HG02970 (cell line): Measurements from ENCODE around the gene SLC22A14.
"Not testable (repeated sequence)": the region's sequence is repeated elsewhere in the genome, so short reads cannot be mapped to it uniquely, and the experiment has no call there.

Source experiments
- ATAC-seq: cut with Tn5 transposase; IDR thresholded peaks from one replicate; pipeline ENCODE4 v1.9.1; 2021; ENCODE audit warnings: mild to moderate bottlenecking, moderate library complexity, moderate number of reproducible peaks; ENCODE audit not compliant: unreplicated experiment, low FRiP score

SLC22A14 gene

DNA sequence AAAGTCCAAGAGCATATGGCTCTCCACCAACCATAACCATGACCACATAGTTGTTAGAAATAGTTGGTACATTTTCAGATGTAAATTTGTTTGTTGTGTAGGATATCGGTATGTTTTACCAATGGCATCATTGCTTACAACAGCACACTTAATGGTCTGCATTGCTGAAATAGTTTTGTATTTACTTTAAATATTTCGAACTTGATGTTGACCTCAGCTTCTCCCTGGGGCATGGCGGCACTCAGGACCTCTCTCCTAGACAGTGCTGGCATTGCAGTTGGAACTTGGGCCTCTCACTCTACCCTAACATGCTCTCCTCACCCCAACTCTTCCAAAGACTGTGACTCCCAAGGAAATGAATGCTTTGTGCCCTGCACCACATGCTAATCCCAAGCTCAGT is 11.5 kb upstream of the SLC22A14 start:
- ATAC-seq, result no peak

DNA sequence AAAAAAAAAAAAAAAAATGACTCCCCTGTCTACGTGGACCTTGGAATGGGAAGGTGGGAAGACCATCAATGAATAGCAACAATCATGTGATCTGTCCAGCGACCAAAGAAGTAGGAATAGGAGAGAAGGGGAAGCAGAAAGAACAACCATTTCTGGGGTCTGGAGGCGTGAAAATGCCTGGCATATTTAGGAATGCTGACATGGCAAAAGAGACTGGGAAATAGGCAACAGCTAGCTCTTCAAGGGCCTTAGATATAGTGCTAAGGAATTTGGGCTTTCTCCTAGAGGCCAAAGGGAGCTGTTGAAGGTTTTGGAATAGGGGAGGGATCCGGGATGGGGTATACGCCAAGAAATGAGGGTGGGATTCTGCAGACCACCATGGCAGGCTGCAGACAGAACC is 10.5 kb upstream of the SLC22A14 start:
- ATAC-seq, result no peak

DNA sequence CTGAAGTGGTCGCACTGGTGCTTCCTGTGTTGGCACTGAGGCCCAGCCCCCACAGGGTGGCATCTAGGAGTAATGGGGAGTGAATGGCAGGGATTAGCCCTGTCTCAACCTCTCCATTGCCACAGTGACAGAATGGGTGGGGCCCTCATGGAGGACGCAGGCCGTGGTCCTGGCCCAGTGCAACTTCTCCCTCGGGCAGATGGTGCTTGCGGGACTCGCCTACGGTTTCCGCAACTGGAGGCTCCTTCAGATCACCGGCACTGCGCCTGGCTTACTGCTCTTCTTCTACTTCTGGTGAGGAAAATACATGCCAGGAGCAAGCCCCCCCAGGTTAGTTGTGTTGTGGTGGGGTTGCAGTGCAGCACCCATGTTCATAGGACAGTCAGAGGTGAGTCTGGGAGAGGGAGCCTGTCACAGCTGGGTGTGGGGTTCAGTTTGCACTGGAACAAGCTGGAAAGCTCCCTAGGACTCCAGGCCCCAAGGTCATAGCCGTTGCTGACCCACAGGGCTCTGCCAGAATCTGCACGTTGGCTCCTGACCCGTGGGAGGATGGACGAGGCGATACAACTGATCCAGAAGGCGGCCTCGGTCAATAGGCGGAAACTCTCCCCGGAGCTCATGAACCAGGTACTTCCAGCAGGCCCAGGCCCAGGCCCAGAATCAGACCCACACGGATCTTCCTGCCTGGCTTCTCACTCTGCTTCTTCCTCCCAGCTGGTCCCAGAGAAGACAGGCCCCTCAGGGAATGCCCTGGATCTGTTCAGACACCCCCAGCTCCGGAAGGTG is 7.0 kb upstream of the SLC22A14 start:
- no peak for ATAC-seq

DNA sequence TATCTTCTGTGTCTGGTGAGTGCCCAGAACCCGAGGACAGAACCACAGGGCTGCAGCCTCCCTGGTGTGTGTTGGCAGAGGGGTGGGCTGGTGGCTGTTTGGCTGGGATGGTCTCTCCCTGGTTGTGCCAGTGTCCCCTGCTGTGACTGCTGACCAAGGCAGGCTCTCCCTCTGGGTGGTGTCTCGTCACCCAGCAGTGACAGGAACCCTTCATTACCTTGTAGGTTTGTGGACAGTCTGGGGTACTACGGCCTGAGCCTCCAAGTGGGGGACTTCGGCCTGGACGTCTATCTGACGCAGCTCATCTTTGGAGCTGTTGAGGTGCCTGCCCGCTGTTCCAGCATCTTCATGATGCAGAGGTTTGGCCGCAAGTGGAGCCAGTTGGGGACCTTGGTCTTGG is 6.4 kb upstream of the SLC22A14 start:
- no peak for ATAC-seq

DNA sequence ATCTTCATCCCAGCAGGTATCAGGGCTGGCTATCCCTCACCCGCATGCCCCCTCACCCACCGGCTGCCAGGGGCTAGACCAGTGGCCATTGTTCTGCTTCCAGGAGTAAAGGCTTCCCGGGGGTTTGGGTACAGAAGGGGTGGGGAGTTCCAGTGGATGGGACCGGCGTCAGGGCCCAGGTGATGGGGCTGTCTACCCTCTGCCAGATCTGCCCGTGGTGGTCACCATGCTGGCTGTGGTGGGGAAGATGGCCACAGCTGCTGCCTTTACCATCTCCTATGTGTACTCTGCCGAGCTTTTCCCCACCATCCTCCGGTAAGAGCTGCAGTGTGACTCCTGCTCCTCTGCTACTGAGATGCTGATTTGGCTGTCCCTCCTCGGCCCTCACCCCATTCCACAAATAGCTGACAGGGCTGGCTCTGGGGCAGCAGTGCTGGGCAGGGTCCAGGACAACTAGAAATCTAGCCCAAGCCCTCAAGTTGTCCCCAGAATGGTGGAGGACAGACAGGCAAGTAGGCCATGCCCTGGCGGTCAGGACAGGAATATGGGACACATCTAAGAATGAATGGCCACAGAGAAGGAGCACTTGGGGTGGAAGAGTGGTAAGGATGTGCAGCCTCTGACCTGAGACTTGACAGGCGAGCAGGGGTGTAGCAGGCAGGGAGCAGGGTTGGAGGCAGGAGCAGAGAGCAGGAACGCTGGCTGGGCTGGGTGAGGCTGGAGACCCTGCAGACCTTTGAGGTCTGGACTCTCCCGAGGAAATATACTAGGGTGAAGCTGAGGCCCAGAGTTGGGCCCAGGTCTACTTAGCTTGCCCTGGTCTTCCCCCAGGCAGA is 5.8 kb upstream of the SLC22A14 start:
- no peak for ATAC-seq

DNA sequence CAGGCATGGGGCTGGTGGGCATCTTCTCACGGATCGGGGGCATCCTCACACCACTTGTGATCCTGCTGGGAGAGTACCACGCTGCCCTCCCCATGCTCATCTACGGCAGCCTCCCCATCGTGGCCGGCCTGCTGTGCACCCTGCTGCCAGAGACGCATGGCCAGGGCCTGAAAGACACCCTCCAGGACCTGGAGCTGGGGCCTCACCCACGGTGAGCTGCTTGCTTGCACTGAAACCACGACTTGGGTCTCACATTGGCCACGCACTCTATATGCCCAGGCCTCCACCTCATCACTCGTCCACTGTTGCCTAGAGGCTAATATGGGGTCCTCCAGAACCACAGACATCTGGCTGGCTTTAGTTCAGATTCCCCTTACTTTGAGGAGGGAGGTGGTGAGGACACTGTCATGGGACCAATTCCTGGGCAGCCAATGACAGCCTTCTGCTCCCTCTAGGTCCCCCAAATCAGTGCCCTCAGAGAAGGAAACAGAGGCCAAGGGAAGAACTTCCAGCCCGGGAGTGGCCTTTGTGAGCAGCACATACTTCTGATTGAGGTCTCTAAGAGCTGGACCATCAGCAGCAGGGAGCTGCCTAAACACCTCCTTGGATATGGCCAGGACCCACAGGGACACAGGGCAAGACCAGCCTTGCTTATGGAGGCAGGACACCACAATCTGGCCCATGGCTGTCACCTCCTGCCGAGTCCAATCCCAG is 5.0 kb upstream of the SLC22A14 start:
- ATAC-seq, result no peak

DNA sequence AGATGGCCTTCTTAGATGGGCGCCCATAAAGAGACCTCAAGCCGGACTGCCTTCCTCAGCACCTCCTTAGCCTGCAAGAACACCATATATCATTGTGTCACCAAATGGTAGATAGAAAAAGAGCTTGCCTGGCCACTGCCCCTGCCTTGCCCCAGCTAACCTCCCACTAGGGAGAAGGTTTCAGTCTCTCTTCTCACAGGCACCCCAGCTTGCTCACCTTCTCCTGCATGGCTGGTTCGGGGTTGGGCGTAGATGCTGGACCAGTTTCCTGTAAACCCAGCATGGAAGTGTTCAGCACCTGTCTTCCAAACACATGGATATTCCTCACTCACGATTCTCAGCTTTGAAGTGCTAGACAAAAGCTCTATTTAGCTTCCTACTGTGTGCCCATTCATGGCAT is 3.3 kb upstream of the SLC22A14 start:
- no peak for ATAC-seq

DNA sequence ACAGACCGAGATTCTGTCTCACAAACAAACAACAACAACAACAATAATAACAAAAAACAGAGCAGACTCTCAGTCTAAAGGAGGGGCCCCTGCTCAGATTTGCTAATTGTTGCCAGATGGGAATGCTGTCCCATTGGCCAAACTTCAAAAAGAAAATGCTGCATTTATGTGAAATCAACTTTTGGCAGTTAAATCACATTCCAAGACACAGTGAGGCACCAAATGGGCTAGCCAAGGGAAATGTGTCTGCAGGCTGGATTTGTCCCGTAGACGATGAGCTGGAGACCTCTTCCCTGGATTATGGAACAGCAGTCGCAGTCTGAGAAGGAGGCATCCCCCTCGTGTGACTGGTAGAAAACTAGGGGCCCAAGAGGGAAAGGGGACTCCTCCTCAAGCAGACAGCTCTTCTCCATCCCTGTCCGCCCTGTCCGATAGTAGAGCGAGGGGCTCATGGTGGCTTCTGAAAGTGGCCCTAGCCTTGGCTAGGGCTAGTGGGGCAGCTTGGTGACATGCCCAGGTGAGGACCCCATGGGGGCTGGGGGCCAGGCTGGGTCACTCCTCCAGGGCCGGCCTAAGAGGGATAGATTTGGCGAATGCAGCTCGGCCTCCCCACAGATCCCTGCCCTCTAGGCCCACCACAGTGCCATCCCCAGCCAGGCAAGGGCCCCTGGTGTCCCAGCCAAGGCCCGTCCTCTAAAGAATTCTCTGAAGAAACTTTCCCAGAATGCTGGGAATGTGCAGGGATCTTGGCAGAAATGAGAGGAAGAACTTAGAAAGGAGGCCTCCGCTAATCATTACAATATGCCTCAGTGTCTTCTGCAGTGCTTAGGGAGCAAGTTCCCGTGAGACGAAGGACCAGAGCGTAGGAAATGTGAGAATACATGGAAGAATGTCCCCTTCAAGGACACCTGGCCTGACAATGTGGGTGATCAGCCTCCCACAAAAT is 2.0 kb downstream of the SLC22A14 start:
- ATAC-seq, result no peak

DNA sequence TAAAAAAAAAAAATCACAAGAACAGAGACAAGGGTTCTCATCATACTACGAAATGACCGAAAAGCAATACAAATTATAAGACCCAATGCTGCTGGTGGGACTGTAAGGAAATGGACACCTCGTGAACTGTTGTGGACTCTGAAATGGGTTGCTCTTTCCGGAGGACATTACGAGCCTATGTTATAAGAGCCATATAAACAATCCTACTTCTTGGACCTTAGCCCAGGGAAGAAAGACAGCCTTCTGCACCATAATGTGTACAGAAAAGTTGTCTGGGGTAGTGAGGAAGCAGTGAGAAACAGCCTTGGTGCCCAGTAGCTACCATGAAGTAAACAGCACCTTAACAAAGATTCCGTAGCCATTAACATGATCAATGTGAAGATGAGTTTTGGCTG is 2.7 kb downstream of the SLC22A14 start:
- ATAC-seq, result no peak

DNA sequence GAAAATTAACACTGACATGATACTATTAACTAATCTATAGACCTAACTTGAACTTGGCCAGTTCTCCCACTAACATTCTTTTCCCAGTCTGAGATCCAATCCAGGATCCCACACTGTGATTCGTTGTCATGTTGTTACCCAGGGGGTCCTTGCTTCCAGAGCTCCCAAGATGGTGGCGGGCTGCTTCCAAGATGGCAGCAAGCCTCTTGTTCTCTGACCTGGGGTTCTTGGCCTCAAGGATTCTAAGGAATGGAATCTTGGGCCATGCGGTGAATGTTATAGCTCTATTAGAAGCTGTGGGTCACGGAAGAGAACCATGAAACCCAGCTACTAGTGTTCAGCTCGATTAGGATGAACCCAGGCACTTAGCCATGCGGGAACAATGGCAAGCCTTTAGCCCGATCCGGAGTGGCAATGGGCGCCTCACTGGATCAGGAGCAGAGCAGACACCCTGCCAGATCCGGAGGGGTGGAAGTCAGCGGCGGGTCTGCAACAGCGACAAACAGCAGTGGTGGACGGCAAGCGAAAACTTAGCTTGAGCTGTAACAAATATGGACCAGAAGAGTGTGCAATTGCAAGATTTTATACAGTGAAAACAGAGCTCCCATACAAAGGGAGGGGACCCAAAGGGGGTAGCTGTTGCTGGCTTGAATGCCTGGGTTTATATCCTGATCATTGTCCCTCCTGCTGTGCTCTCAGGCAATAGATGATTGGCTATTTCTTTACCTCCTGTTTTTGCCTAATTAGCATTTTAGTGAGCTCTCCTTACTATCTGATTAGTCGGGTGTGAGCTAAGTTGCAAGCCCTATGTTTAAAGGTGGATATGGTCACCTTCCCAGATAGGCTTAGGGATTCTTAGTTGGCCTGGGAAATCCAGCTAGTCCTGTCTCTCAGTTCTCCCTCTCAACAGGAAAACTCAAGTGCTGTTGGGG is 7.5 kb downstream of the SLC22A14 start:
- not testable (repeated sequence) for ATAC-seq

DNA sequence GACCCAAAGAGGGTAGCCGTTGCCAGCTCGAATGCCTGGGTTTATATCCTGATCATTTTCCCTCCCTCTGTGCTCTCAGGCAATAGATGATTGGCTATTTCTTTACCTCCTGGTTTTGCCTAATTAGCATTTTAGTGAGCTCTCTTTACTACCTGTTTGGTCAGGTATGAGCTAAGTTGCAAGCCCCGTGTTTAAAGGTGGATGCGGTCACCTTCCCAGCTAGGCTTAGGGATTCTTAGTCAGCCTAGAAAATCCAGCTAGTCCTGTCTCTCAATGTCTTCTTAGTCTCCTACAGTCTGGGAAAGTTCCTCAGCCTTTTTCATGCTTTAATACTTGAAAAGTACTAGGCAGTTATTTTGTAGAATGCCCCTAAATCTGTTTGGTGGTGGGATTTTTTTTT is 15.0 kb downstream of the SLC22A14 start:
- ATAC-seq, result not testable (repeated sequence)

DNA sequence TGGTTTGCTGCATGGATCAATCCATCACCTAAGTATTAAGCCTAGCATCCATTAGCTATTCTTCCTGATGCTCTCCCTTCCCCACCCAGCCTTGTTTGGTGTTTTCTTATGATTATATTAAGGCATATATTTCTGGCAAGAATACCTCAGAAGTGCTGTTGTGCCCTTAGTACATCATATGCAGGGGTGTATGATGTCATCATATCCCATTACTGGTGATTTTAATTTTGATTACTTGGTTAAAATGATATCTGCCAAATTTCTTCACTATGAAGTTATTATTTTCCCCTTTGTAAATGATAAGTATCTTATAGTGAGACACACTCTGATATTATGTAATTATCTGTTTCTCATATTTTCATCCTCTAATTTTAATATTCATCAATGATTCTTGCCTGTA is 15.4 kb downstream of the SLC22A14 start:
- ATAC-seq, result no peak

DNA sequence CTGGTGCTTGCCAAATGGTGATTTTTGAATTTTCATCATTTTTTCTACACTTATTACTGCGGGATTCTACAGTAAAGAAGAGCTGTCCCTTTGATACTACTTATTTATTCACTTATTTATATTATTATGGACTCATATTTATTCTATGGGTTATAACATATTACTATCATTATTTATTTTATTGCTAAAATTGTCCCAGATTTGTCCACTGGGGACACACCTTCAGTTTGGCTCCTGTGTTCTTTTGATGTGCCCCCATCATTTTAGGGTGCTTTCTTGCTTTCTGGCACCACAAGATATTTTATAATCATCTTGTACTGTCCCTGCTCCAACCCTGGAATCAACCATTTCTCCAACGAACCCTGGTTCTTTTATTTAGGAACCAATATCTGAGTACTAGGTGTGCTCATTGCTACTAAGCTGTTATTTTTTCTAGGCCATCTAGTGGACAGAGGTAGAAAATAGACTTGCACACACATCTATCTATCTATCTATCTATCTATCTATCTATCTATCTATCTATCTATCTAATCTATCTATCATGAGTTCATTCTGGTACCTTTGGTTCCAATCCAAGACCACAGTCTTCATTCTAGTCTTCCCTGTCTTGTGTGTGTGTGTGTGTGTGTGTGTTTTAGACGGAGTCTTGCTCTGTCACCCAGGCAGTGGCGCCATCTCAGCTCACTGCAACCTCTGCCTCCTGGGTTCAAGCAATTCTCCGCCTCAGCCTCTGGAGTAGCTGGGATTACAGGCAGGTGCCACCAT is 16.0 kb downstream of the SLC22A14 start:
- ATAC-seq, result no peak

DNA sequence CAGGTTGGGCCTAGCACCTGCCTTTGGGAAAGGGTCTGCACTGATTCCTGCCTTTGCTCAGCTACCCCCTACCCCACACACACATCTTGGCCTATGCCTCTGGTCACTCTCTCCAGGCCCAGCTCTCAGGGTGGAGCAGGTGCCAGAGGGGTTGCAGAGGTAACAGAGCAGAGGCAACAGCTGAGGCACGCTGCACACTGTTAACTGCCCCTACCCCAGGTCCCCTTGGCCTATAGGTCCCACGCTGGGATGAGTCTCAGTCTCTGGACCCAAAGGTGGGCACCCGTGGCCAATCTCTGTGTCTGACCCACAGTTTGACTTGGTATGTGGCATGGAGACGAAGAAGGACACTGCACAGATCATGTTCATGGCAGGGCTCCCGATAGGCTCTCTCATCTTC is 24.8 kb downstream of the SLC22A14 start:
- no peak for ATAC-seq

DNA sequence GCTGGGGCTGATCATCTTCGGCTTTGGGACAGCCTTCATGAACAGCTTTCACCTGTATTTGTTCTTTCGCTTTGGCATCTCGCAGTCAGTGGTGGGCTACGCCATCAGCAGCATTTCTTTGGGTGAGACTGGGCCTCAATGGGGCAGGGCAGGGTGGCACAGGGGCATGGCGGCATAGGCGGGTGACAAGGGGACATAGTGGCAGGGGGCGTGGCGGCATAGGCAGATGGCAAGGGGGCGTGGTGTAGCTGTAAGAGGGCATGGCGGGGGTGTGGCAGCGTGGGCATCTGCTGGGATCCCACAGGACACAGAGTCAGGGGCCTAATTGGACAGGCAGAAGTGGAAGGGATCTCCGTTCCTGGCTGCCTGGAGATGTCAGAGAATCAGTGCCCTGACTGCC is 25.5 kb downstream of the SLC22A14 start:
- no peak for ATAC-seq

DNA sequence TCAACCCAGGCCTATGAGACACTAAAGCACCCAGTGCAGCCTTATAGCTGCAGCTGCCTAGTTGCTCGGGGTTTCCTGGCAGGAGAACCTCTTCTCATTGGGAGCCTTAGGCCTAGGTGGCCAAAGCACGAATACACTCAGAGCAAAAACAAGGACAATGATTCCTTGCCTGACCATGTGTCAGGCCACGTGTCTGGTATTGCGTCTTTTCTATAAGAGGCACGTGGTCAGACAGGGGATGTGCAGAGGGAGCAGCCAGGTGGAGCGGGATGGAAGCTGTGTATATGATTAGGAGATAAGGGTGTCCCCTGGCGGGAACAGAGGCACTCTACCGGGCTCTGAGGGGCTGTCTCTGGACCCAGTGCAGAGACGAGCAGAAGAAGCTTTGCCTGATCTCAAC is 26.4 kb downstream of the SLC22A14 start:
- no peak for ATAC-seq

DNA sequence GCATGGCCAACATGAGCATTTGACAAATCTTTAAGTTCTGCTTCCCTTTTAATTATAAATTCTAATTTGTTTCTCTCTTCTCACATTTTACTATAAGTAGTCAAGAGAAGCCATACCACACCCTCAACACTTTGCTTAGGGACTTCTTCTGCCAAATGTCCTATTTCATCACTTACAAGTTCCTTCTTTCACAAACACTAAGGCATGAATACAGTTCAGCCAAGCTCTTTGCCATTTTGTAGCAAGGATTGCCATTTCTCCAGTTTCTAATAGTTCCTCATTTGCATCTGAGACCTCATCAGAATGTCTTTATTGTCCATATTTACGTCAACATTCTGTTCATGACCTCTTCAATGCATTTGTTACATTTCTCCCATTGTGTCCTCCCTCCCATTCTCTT is 29.4 kb downstream of the SLC22A14 start:
- no peak for ATAC-seq

DNA sequence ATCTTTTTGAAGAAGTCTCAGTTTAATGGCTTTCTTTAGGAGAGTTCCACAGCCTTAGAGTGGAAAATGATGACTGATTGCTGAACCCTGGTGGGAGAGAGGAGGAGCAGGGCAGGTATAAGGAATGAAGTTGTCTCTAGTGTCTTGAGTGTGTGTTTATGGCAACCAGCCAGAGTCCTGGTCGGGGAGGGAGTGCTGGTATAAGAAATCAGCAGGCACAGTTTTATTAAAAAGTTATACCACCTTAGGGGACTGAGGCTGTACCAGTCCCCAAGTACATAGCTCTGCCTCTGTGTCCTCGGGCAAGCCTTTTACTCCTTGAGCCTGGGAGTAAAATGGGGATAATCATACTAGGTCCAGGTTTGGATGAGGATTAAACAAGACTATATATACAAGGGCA is 29.8 kb downstream of the SLC22A14 start:
- no peak for ATAC-seq
